ENCODE results near the gene TSHZ2.

Gene TSHZ2

GRCh38 chr20:53186635-53187034 is 214.5 kb downstream of the TSHZ2 start:
- TF ChIP-seq, protein P1, sequence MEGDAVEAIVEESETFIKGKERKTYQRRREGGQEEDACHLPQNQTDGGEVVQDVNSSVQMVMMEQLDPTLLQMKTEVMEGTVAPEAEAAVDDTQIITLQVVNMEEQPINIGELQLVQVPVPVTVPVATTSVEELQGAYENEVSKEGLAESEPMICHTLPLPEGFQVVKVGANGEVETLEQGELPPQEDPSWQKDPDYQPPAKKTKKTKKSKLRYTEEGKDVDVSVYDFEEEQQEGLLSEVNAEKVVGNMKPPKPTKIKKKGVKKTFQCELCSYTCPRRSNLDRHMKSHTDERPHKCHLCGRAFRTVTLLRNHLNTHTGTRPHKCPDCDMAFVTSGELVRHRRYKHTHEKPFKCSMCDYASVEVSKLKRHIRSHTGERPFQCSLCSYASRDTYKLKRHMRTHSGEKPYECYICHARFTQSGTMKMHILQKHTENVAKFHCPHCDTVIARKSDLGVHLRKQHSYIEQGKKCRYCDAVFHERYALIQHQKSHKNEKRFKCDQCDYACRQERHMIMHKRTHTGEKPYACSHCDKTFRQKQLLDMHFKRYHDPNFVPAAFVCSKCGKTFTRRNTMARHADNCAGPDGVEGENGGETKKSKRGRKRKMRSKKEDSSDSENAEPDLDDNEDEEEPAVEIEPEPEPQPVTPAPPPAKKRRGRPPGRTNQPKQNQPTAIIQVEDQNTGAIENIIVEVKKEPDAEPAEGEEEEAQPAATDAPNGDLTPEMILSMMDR (IDR thresholded peaks at IDR 0.05; ENCODE audit: insufficient read depth, low read length, missing control alignments) = no peak
- POLR2A ChIA-PET = no interaction called here
- CTCF ChIA-PET = interaction anchor here (1.2 kb wide), 1 partner anchor 36 kb away, joined by 3 read pairs; no protein-coding TSS in a partner anchor

DNA sequence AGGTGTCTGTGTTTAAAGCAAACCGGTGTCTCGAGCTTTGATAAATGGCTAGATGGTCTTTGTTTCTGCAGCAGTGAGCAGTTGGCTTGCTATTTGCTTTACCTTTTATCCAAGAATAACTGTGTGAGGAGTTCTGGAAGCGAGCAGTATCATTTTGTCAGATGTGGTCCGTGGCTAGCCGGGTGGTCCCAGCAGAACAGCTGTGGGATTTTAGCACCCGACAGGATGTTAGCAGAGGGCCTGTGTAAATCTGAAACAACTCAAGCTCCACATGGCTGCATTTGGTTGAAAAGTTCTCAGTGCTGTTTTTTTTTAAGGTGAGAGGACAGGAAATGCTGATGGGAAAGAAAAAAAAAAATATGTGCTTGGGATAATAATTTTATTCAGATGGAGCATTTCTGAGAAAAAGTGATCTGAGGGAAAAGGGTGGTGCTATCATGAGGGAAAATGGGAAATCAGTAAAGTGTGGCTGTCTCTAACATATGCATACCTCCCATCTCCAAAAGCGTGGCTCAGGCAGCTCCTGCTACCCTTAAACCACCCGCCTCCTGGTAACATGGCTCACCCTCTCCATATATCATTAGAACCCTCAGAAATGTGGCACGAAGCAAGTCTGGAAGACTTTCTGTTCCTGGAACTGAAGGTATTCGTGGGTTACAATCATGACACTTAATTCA is 215.4 kb downstream of the TSHZ2 start:
- ChIA-PET CTCF (interaction anchor here (1.2 kb wide), 1 partner anchor 37 kb away, joined by 3 read pairs; no protein-coding TSS in a partner anchor), POLR2A (no interaction called here)
- no peak for DNase-seq (ENCODE audit: low read depth, low spot score)
- TF ChIP-seq, protein P1 (IDR thresholded peaks at IDR 0.05; ENCODE audit: insufficient read depth, low read length, missing control alignments) = no peak
- H3K4me3 ChIP-seq (ENCODE audit: low read depth, low read length) = no peak overlapping the region

More at GRCh38 chr20:53186635-53187034, 214.5 kb downstream of the TSHZ2 start:
- DNase-seq (ENCODE audit: low read depth, low spot score) = no peak
- no peak overlapping the region for H3K4me3 ChIP-seq (ENCODE audit: low read depth, low read length)

DNA sequence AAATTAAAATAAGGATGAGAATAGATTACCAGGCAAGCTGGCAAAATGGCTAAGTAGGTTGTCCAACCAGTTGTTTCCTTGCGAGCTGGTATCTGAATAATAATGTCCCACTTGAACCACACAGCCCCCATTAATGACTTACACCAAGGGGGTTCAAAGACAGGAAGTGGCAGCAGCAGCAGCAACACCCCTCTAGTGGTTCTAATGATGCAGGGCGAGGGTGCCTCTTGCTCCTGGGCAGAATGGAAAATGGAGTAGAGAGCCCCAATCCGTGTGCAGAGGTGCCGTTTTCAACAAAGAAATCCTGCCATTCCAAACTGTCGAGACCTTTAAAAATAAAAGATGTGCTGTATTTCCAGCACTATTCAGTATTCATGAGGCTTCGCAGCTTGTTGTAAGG is 218.1 kb downstream of the TSHZ2 start:
- DNase-seq (ENCODE audit: low read depth, low spot score) = no peak
- TF ChIP-seq, protein P1 (IDR thresholded peaks at IDR 0.05; ENCODE audit: insufficient read depth, low read length, missing control alignments) = no peak
- no peak overlapping the region for H3K4me3 ChIP-seq (ENCODE audit: low read depth, low read length)
- CTCF ChIA-PET = no interaction called here
- POLR2A ChIA-PET = no interaction called here

DNA sequence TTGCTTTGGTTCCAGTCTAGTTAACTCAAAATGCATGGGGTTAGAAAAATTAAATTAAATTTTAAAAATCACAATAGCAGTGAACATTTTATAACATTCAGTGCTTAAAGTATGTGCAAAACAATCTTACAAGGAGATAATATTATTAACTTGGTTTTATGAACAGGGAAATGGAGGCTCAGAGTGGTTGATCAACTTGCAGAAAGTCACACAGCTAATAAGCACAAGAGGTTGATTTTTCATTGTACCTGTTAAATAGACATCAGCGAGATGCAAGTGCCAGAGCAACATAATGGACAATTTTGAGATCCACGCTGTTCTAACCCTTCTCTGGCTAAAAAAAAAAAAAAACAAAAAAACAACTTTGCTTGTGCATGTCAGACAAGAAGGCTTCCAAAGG is 219.8 kb downstream of the TSHZ2 start:
- ChIA-PET POLR2A (no interaction called here), CTCF (no interaction called here)
- DNase-seq (ENCODE audit: low read depth, low spot score) = no peak

GRCh38 chr20:53194306-53195290 is 222.4 kb downstream of the TSHZ2 start:
- H3K4me3 ChIP-seq (ENCODE audit: low read depth, low read length) = no peak overlapping the region
- ChIA-PET POLR2A (no interaction called here), CTCF (no interaction called here)
- TF ChIP-seq, protein P1 (IDR thresholded peaks at IDR 0.05; ENCODE audit: insufficient read depth, low read length, missing control alignments) = no peak
- DNase-seq (ENCODE audit: low read depth, low spot score) = no peak

More for the DNA sequence above, 219.8 kb downstream of the TSHZ2 start:
- TF ChIP-seq, protein P1 (IDR thresholded peaks at IDR 0.05; ENCODE audit: insufficient read depth, low read length, missing control alignments) = no peak
- H3K4me3 ChIP-seq (ENCODE audit: low read depth, low read length) = no peak overlapping the region

All from AG04449 (cell line).